IMR-90 (cell line): ENCODE measurements around the gene SLC50A1. TPM values are rescaled to one million over a fixed set of nuclear protein-coding genes. Genes with fewer than 3 reads are reported as not detected.

ENCODE experiments used
- ATAC-seq: fragments of 200-7000 bp; cut with Tn5 transposase; 2 replicates; pipeline ENCODE4 v1.9.1; 2020; ENCODE audit warnings: low read depth, mild to moderate bottlenecking, moderate library complexity
- BruUV-seq: library from RNA; stranded (reverse); fragments of 400-500 nt; replicated peaks from 2 replicates; lab custom pipeline; 2021; lab: Mats Ljungman, UMichigan
- CTCF ChIA-PET: fragments of 300-600 bp; formaldehyde crosslinking; extraction: SDS; loops from one replicate; lab custom pipeline; 2021; ENCODE audit warnings: antibody characterized with exemption; lab: Yijun Ruan, JAX
- POLR2A ChIA-PET: fragments of 300-600 bp; sonication (Branson Sonifier 250); formaldehyde crosslinking; loops from one replicate; lab custom pipeline; 2022; ENCODE audit warnings: antibody characterized with exemption; ENCODE audit not compliant: unreplicated experiment; lab: Charles Lee
- DNase-seq: peaks from one replicate; pipeline ENCODE4 v3.0.0; 2013
- H2AFZ ChIP-seq: replicated peaks from 2 replicates; pipeline ENCODE3; 2013; ENCODE audit warnings: low read length, mild to moderate bottlenecking; ENCODE audit not compliant: poor library complexity
- H2AK5ac ChIP-seq: 2 replicates; pipeline ENCODE4 v1.6.1; 2013; ENCODE audit warnings: low read depth, low read length, inconsistent platforms
- H2AK9ac ChIP-seq: replicated peaks from 2 replicates; pipeline ENCODE3; 2013; ENCODE audit warnings: mild to moderate bottlenecking, low read depth, low read length, moderate library complexity; ENCODE audit not compliant: poor library complexity
- H2BK120ac ChIP-seq: 2 replicates; pipeline ENCODE4 v1.6.1; 2013; ENCODE audit warnings: low read depth, low read length, inconsistent platforms
- H2BK15ac ChIP-seq: 3 replicates; pipeline ENCODE4 v1.6.1; 2013; ENCODE audit warnings: low read depth, low read length, inconsistent platforms
- H2BK20ac ChIP-seq: 2 replicates; pipeline ENCODE4 v1.6.1; 2013; ENCODE audit warnings: low read depth, mild to moderate bottlenecking, inconsistent platforms, low read length, moderate library complexity
- H2BK5ac ChIP-seq: 2 replicates; pipeline ENCODE4 v1.6.1; 2013; ENCODE audit warnings: mild to moderate bottlenecking, low read depth, low read length, inconsistent platforms; ENCODE audit not compliant: poor library complexity, severe bottlenecking
- H3K14ac ChIP-seq: replicated peaks from 2 replicates; pipeline ENCODE4 v1.6.1; 2013; ENCODE audit warnings: low read depth, low read length, inconsistent platforms
- H3K18ac ChIP-seq: 2 replicates; pipeline ENCODE4 v1.6.1; 2013; ENCODE audit warnings: low read depth, low read length, control low read depth
- H3K23ac ChIP-seq: 2 replicates; pipeline ENCODE4 v1.6.1; 2013; ENCODE audit warnings: low read depth, low read length, inconsistent platforms
- H3K27ac ChIP-seq: 2 replicates; pipeline ENCODE4 v1.5.1; 2013; ENCODE audit warnings: mild to moderate bottlenecking, control low read depth, low read length; ENCODE audit not compliant: insufficient read depth
- H3K27me3 ChIP-seq: 2 replicates; pipeline ENCODE4 v1.6.1; 2013; ENCODE audit warnings: low read length; ENCODE audit not compliant: control insufficient read depth, insufficient read depth
- H3K36me3 ChIP-seq: 2 replicates; pipeline ENCODE4 v1.6.1; 2013; ENCODE audit warnings: low read length, mixed read lengths; ENCODE audit not compliant: control insufficient read depth, insufficient read depth
- H3K4ac ChIP-seq: 2 replicates; pipeline ENCODE4 v1.6.1; 2013; ENCODE audit warnings: low read depth, low read length, inconsistent platforms
- H3K4me1 ChIP-seq: 2 replicates; pipeline ENCODE4 v1.6.1; 2013; ENCODE audit warnings: low read length, mixed read lengths; ENCODE audit not compliant: control insufficient read depth, insufficient read depth
- H3K4me2 ChIP-seq: 2 replicates; pipeline ENCODE4 v1.6.1; 2013; ENCODE audit warnings: low read depth, mild to moderate bottlenecking, control low read depth, low read length, moderate library complexity
- H3K4me3 ChIP-seq: 2 replicates; pipeline ENCODE4 v1.5.1; 2013; ENCODE audit warnings: low read depth, mild to moderate bottlenecking, control low read depth, low read length, moderate library complexity; ENCODE audit not compliant: insufficient read depth
- H3K56ac ChIP-seq: 2 replicates; pipeline ENCODE4 v1.6.1; 2013; ENCODE audit warnings: low read length, inconsistent platforms; ENCODE audit not compliant: insufficient read depth; ENCODE audit errors: extremely low read depth
- H3K79me1 ChIP-seq, 2 experiments: 2 replicates each; pipeline ENCODE4 v1.6.1; 2013; ENCODE audit warnings: low read length in 2 of 2, inconsistent platforms in 1 of 2, low read depth in 1 of 2
- H3K9ac ChIP-seq: 2 replicates; pipeline ENCODE4 v1.6.1; 2013; ENCODE audit warnings: low read depth, low read length, control low read depth
- H3K9me1 ChIP-seq: 2 replicates; pipeline ENCODE4 v1.6.1; 2013; ENCODE audit warnings: low read length, inconsistent platforms; ENCODE audit not compliant: insufficient read depth
- H3K9me3 ChIP-seq: 2 replicates; pipeline ENCODE4 v1.6.1; 2013; ENCODE audit warnings: low read length; ENCODE audit not compliant: control insufficient read depth, insufficient read depth
- H4K20me1 ChIP-seq: 2 replicates; pipeline ENCODE4 v1.6.1; 2013; ENCODE audit warnings: low read length, inconsistent platforms; ENCODE audit not compliant: insufficient read depth
- H4K5ac ChIP-seq: 2 replicates; pipeline ENCODE4 v1.6.1; 2013; ENCODE audit warnings: mild to moderate bottlenecking, low read depth, low read length, control low read depth
- H4K8ac ChIP-seq, 2 experiments: 2 replicates each; pipeline ENCODE4 v1.6.1; 2013; ENCODE audit warnings: low read depth in 2 of 2, low read length in 2 of 2, control low read depth in 1 of 2, inconsistent platforms in 1 of 2
- H4K91ac ChIP-seq: 2 replicates; pipeline ENCODE4 v1.6.1; 2013; ENCODE audit warnings: low read depth, low read length, inconsistent platforms; ENCODE audit not compliant: insufficient read depth
- BHLHE40 ChIP-seq: fragments of 150-350 bp; IDR thresholded peaks from 2 replicates; pipeline ENCODE4 v1.6.1; 2016; ENCODE audit warnings: mild to moderate bottlenecking, low read depth, low read length
- NFE2L2 ChIP-seq: fragments of 150-350 bp; IDR thresholded peaks from 2 replicates; pipeline ENCODE4 v1.6.1; 2016; ENCODE audit warnings: low read depth, mild to moderate bottlenecking, low read length
- SMC3 ChIP-seq: fragments of 150-350 bp; IDR thresholded peaks from 2 replicates; pipeline ENCODE4 v1.6.1; 2016; ENCODE audit warnings: low read depth, mild to moderate bottlenecking, antibody characterized with exemption, low read length, moderate library complexity
- WGBS, 2 experiments: methylation state at CpG; one replicate each; pipeline versions ENCODE4 v1.1.5 to v1.1.7; 2013; ENCODE audit warnings: missing lambda C conversion rate in 2 of 2; ENCODE audit not compliant: insufficient read length in 1 of 2; ENCODE audit errors: extremely low coverage in 2 of 2; 5-methylcytosine and 5-hydroxymethylcytosine counted together
- dilution Hi-C: fragments of 300-500 bp; cut with HindIII; formaldehyde crosslinking; loops from one replicate; pipeline ENCODE4 v1.14.3; 2018; ENCODE audit warnings: low sequenced_read_pairs; ENCODE audit not compliant: unreplicated experiment
- in situ Hi-C: fragments of 300-500 bp; cut with MboI; formaldehyde crosslinking; loops from 3 replicates; pipeline ENCODE4 v1.14.3; 2019; ENCODE audit warnings: low sequenced_read_pairs, inconsistent platforms, mixed read lengths
- intact Hi-C: fragments of 100-400 bp; cut with micrococcal nuclease; formaldehyde crosslinking; loops from 2 replicates; pipeline ENCODE4 v1.10.0; 2022
- polyA plus RNA-seq, 3 experiments: library from polyadenylated mRNA; depleted of rRNA; stranded (reverse); fragments of >200 nt; gene quantifications; 2 replicates each; pipeline ENCODE4 v1.2.3, GENCODE V29; 2012; ENCODE audit warnings: low replicate concordance in 1 of 3
- total RNA-seq: library from RNA; depleted of rRNA; stranded (reverse); fragments of >200 nt; gene quantifications from 2 replicates; pipeline ENCODE4 v1.2.3, GENCODE V29; 2012
- TF ChIP-seq, protein P1 (sequence below): conservative IDR thresholded peaks from 2 replicates; pipeline ENCODE4 v1.5.1; 2012; ENCODE audit warnings: mild to moderate bottlenecking, low read depth, low read length, improper control_type of control experiment
- TF ChIP-seq, protein P2 (sequence below): fragments of 150-350 bp; IDR thresholded peaks from 2 replicates; pipeline ENCODE4 v1.6.1; 2017; ENCODE audit warnings: mild to moderate bottlenecking, antibody characterized with exemption, low read length, low read depth

SLC50A1 gene
- total and polyA plus RNA-seq, 2 of the 4 experiments (the other 2 are of a cell fraction) = 20.6 to 20.8 TPM

DNA sequence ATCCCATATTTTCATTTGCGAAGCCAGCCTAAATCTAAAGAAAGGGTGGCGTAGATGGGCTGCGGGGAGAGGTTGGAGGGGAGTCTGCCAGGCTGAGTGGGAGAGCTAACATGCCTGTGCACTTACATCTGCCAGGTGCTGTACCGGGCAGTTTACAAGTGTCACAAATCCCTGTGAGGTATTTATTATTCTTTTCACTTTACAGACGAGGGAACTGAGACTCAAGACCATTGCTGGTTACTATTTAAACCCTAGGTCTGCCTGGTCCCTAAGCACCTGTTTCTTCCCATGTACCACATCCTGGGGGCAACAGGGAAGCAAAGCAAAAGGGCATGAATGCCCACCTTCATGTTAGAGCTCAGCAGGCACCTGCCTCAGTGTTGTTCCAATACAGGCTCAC, 27.4 kb upstream of the SLC50A1 start:
- Histone ChIP-seq H4K91ac (no peak overlapping the region), H3K9me1 (no peaks in the 10 kb centered on the region), H3K23ac (no peak overlapping the region), H4K8ac (no peak overlapping the region), H2BK15ac (no peak overlapping the region), H3K4me1 (no peaks in the 10 kb centered on the region), H4K20me1 (no peaks in the 10 kb centered on the region), H3K4me2 (no peak overlapping the region), H3K18ac (no peak overlapping the region), H2AFZ (no peak overlapping the region), H3K4ac (no peak overlapping the region), H3K27me3 (peaks cover 56% of the 10 kb centered on the region), H3K36me3 (no peaks in the 10 kb centered on the region), H2BK20ac (no peak overlapping the region), H2BK5ac (no peak overlapping the region), H2AK9ac (no peak overlapping the region), H3K9ac (no peak overlapping the region), H2AK5ac (no peak overlapping the region), H3K79me1 (no peaks in the 10 kb centered on the region), H3K14ac (no peak overlapping the region), H3K4me3 (no peak overlapping the region), H2BK120ac (no peak overlapping the region), H3K9me3 (no peaks in the 10 kb centered on the region), H3K27ac (no peak overlapping the region), H3K56ac (no peak overlapping the region), H4K5ac (no peak overlapping the region)
- DNase-seq (no peak), ATAC-seq (no peak)
- dilution Hi-C loops = no loop called here
- intact Hi-C loops = no loop called here
- in situ Hi-C loops = no loop called here
- WGBS, 2 experiments = no CpG with 5 or more reads among the region's 5 CpGs
- CTCF ChIA-PET = no interaction called here
- POLR2A ChIA-PET = no interaction called here
- TF ChIP-seq BHLHE40 = no peak
- TF ChIP-seq, protein P1, sequence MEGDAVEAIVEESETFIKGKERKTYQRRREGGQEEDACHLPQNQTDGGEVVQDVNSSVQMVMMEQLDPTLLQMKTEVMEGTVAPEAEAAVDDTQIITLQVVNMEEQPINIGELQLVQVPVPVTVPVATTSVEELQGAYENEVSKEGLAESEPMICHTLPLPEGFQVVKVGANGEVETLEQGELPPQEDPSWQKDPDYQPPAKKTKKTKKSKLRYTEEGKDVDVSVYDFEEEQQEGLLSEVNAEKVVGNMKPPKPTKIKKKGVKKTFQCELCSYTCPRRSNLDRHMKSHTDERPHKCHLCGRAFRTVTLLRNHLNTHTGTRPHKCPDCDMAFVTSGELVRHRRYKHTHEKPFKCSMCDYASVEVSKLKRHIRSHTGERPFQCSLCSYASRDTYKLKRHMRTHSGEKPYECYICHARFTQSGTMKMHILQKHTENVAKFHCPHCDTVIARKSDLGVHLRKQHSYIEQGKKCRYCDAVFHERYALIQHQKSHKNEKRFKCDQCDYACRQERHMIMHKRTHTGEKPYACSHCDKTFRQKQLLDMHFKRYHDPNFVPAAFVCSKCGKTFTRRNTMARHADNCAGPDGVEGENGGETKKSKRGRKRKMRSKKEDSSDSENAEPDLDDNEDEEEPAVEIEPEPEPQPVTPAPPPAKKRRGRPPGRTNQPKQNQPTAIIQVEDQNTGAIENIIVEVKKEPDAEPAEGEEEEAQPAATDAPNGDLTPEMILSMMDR = no peak
- no peak for TF ChIP-seq SMC3
- TF ChIP-seq, protein P2, sequence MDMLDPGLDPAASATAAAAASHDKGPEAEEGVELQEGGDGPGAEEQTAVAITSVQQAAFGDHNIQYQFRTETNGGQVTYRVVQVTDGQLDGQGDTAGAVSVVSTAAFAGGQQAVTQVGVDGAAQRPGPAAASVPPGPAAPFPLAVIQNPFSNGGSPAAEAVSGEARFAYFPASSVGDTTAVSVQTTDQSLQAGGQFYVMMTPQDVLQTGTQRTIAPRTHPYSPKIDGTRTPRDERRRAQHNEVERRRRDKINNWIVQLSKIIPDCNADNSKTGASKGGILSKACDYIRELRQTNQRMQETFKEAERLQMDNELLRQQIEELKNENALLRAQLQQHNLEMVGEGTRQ = no peak
- TF ChIP-seq NFE2L2 = no peak
- no TSS peak for BruUV-seq
